ENCODE data around the gene AP1M1.
"Not testable (repeated sequence)": the region's sequence is repeated elsewhere in the genome, so short reads cannot be mapped to it uniquely, and the experiment has no call there.

Gene AP1M1

DNA sequence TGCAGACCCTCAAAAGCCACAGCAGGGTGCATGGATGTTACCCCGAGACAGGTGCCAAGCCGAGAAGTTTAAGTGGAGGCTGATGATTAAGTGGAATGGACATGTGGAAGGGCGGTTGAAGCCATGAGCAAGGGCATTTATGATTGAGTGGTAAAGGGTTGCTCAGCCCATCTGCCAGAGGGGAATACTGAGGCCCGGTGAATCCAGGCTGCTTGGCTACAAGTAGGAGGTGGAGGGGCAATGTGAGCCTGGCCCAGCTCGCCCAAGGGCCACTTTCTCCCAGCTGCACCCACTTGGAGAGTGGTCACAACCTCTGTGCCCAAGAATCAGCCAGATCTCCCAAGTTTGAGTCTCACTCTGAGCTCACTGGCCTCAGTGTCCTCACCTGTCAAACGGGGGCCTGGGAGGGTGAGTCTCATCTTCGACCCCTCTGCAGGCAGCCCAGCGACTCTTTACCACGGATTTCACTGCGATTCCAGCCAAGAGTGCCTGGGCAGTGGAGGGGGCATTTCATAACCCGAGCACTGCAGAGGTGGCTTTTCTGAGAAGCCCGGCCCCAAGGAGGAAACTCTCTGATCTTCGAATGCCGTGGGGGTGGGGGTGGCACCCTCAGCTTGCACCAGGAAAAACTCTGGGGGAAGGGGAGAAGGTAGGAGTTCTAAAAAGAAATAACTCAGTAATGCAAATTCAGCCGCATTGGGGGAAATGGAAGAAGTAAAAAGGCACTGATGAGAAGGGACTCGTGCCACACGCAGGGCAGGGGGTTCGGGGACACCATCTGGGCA, 64.1 kb downstream of the AP1M1 start:
- DNase-seq (ENCODE audit: low read depth) = no peak

- DNase-seq (ENCODE audit: low read depth) = no peak
These were observed 64.9 kb downstream of the AP1M1 start for GRCh38 chr19:16262618-16263017.

GRCh38 chr19:16263141-16263761, 65.5 kb downstream of the AP1M1 start:
- no peak for DNase-seq (ENCODE audit: low read depth)

DNA sequence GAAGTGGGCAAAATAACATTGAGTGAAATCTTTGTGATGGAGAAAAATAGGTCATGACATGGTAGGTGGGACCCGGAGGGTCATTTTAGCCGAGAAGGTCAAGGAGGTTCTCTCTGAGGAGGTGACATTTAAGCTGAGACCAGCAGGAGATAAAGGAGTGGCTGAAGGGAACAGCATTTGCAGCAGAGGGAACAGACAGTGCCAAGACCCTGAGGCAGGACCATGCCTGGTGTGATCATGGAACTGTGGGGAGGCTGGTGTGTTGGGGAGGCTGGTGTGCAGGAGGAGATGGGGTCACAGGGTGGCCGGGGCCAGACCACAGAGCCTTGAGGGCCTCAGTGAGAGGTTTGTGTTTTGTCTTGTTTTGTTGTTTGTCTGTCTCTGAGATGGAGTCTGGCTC, 67.5 kb downstream of the AP1M1 start:
- DNase-seq (ENCODE audit: low read depth) = no peak

DNA sequence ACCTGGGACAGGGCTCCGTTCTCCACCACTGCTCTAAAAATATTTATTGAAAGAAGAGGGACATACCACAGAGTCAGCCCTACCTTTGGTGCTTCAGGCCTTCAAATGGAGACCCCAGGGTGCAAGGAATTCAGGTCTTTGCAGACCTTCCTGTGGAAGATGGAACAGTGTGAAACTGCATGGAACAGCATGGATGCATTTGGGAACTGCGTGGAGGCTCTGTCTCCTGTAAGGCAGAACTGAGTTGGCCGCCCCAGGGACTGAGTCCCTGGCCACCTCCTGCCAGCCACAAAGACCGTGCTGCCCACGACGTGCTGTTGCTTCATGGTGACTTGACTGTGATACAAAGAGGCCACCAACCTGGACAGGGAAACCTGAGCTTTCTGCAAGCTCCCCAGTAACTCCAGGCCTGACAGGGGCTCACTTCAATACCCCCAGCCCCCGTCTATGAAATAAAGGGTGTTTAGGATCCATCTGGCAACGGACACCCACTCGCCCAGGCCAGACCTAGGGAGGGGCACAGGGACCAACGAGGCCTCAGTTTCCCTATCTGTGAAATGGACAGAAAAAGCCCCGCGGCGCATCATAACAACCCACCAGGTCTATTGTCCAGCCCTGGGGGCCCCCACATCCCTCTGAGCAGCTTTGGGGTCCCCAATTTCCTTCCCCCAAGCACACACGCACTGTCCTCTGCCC, 68.3 kb downstream of the AP1M1 start:
- DNase-seq (ENCODE audit: low read depth) = no peak

DNA sequence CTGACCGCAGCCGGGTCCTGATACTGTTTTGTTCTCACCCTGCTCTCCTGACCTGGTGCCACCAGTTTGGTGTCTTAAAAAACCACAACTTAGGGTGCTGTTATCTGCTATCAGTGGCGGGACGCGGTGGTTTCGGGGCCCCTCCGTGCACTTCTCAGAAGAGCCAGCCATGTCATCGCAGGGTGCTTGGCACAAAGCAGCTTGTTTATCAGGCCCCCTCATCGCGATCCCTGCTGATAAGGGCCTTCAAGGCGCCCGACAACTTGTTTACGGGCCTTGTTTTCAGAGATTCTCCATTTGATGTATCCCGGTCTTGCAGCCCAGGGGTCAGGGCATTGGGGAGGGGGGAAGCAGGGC, 68.9 kb downstream of the AP1M1 start:
- peak; percentile 33 for DNase-seq (ENCODE audit: low read depth)

DNA sequence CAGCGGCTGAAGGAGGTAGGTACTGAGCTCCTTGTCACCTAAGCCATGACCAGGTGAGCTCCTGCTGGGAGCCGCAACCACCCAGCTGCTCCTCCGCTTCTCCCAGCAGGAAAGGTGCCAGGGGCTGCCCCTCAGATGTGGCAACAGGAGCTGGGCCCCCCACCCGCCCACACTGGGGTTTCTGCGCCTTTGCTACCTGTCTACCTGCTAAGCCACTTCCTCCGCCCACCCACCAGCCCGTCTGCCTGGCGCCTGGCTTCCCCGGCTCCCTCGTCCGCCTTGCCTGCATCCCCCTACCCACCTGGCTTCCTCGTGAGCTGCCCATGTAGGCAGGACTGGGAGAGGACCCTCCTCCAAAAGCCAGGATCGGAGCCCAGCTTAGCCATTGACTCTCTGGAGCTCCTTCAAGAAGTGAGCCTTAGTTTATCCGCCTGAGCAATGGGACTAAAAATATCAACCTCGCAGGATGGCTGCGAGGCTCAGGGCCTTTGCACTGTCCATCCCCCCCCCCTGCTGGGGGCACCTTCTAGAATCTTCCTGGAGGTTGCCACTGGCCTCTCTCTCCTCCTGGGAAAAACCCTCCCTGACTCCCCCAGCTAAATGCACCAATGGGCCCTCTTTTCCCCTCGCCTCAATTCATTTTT, 71.1 kb downstream of the AP1M1 start:
- peak; percentile 23 for DNase-seq (ENCODE audit: low read depth)

- DNase-seq (ENCODE audit: low read depth) = no peak
These were observed 75.2 kb downstream of the AP1M1 start for GRCh38 chr19:16272945-16273344.

DNA sequence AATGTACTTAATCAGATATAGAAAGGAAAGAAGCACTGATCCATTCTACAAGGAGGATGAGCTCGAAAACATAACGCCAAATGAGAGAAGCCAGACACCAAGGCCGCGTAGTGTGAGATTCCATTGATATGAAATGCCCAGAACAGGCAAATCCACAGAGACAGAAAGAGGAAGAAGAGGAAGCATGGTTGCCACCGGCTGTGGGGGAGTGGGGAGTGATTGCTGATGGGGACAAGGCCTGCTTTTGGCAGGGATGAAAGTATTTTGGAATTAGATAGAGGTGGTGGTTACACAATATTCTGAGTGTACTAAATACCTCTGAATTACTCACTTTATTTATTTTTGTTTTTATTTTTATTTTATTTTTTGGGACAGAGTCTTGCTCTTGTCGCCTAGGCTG, 76.7 kb downstream of the AP1M1 start:
- DNase-seq (ENCODE audit: low read depth) = no peak

DNA sequence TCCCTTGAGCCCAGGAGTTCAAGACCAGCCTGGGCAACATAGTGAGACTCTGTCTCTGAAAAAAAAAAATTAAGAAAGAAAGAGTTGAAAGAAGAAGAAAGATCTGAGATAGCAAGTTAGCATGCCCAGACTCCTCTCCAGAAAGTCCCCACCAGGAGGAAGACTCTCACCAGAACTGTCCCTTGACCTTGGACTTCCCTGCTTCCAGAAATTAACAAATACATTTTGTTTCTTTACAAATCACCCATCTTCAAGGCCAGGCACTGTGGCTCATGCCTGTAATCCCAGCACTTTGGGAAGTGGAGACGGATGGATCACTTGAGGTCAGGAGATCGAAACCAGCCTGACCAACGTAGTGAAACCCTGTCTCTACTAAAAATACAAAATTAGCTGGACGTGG, 82.6 kb downstream of the AP1M1 start:
- DNase-seq (ENCODE audit: low read depth) = no peak

DNA sequence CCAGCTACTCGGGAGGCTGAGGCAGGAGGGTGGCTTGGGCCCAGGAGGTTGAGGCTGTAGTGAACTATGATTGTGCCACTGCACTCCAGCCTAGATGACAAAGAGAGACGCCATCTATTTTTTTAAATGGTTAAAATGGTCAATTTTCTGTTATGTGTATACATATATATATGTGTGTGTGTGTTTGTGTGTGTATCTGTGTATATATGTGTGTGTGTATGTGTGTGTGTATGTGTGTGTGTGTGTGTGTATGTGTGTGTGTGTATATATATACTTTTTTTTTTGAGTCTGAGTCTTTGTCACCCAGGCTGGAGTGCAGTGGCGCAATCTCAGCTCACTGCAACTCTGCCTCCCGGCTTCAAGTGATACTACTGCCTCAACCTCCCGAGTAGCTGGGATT, 84.0 kb downstream of the AP1M1 start:
- no peak for DNase-seq (ENCODE audit: low read depth)

DNA sequence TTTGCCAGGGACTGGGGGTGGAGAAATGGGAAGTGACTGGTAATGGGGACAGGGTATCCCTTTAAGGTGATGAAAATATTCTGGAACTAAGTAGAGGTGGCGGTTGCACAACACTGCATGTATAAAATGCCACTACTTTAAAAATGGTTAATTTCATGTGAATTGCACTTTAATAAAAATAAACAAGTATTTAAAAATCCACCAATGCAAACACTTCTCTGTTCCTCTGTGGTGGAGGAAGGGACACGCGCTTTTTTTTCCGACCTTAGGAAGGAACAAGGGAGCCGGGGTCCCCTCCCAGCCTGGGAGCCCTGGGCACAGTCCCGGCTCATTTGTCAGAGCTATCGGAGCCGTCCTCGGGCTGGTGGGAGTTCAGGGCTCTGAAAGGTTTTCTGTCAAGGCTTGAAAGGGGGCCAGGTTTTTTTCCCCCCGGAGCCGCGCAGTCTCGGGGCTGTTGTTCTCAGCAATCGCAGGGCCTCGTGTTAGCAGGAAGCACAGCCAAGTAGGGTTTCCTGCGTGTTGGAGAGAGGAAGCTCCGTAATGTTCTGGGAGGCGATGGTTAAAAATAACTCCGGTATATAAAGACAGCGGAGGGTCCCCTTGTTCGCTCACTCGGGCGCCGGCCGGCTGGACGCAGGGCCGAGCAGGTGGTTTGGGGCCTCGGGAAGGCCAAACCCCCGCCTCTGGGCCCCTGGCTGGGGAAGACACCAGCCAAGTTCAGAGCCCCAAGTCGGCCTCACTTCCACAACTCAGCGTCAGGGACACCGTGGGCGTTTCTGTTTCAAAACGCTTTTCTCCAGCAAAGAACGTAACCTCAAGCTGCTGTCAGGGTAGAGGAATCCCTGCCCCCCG, 85.7 kb downstream of the AP1M1 start:
- peak; percentile 16 for DNase-seq (ENCODE audit: low read depth)

DNA sequence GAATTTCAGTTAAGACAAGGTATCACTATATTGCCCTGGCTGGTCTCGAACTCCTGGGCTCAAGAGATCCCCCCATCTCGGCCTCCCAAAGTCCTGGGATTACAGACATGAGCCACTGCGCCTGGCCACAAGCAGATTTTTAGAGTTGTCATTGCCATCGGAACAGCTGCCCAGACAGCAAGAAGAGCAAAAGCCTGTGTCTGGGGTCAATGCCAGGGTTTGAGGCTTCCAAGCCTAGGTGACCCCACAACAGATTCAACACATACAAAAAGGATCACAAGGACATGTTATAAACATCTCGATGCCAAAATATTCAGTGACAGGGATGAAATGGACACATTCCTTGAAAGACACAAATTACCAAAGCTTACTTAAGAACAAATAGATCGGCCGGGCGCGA, 86.8 kb downstream of the AP1M1 start:
- DNase-seq (ENCODE audit: low read depth) = no peak

DNA sequence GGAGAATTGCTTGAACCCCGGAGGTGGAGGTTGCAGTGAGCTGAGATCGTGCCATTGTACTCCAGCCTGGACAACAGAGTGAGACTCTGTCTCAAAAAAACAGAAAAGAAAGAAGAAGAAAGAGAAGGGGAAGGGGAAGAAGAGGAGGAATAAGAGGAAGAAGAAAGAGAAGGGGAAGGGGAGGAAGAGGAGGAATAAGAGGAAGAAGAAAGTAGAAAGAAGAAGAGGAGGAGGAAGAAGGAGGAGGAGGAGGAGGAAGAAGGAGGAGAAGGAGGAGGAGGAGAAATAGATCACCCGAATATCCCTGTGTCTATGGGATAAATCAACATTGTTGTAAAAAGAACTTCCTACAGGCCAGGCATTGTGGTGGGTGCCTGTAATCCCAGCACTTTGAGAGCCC, 87.4 kb downstream of the AP1M1 start:
- DNase-seq (ENCODE audit: low read depth) = not testable (repeated sequence)

GRCh38 chr19:16285769-16286498, 88.2 kb downstream of the AP1M1 start:
- no peak for DNase-seq (ENCODE audit: low read depth)

- no peak for DNase-seq (ENCODE audit: low read depth)
These were observed 90.8 kb downstream of the AP1M1 start for GRCh38 chr19:16288544-16288943.

DNA sequence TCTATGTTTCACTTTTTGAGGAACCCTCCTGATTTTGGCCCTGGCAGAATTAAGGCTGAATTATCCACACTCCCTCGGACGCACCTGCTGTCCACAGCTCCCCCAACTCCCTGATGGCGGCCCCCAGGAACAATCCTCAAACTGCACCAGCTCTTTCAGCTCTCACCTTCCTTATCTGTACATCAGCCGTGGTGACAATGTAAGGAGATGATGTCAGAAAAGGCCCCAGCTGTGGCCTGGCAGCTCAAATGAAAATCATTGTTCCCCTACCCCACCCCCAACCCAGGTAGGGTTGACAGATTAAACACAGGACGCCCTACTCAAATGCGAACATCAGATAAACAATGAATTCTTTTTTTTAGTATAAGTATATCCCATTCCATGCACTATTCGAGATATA, 91.9 kb downstream of the AP1M1 start:
- DNase-seq (ENCODE audit: low read depth) = no peak

DNA sequence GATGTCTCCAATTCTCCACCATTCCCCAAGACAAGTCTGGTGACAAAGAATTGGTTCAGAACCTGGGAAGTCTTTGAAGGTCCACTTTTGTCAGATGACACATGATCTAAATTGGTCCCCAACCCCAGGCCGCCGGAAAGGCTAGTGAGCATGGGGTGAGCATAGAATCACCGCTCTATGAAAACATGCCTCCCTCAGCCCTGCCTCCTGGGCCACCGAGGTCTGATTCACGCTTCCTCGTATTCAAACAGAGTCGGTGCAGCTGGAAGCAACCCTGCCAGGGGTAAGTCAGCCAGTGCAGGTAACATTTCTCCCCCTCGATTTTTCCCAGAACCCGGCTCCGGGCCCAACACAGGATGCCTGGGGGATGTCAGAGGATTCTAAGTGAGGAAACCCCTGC, 93.0 kb downstream of the AP1M1 start:
- no peak for DNase-seq (ENCODE audit: low read depth)

DNA sequence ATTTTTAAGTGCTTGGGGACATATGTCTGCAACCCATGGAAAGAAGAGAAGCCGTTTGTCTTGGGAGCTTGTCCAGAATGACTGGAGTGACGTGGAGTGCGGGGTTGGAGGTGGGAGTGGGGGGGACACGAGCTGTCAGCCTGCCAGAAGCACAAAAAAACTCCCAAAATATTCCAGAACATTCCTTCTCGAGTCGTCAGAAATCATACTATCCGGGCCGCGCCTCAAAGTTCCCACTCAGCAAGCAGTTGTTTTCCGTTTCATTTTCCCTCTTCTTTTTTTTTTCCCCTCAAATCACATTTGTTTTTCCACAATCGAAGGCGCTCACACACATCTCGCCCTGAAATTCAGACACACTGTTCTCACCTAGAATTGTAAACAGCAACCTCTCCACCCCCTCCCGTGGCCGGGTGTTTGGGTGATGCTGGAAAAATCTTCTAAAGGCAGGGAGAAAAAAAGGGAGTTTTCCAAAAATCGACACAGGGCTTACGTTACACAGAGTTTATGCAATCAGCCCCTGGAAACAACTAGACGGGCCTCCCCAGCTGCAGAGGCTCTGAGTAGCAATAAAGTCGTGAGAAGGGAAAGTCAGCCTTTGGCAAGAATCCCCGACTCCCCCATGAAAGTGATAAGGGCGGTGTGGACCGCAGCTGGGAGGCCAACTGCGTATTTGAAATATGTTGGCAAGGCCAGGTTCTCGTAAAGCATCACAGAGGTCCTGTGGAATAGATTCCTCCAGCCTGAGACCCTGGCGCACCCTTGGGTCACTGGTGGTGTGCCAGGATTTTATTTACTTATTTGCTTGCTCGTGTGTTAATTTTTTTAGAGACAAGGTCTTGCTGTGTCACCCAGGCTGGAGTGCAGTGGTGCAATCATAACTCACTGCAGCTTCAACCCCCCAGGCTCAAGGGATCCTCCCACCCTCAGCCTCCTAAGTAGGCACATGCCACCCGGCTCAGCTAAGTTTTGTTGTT, 95.7 kb downstream of the AP1M1 start:
- no peak for DNase-seq (ENCODE audit: low read depth)

- no peak for DNase-seq (ENCODE audit: low read depth)
These were observed 97.3 kb downstream of the AP1M1 start for GRCh38 chr19:16295057-16295456.
